ENCODE data around the gene BEST4.
"Not testable (repeated sequence)": the region's sequence is repeated elsewhere in the genome, so short reads cannot be mapped to it uniquely, and the experiment has no call there.

Gene BEST4

DNA sequence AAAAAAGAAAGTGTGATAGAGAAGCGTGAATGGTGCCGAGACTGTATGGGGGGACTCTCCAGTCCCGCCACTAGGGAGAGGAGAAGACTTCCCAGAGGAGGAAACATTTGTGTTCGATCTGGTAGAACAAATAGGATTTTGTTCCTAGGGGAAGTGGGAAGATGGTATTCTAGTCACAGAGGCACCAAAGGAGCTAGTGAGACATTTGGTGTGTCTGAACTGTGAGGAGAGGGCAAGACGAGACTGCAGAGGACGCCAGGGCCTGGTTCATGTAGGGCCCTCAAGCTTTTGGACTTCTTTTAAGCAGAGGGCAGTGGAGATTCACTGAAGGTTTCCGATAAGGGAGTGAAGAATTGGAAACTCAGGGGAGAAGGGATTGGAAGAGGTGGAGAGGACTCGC is 23.3 kb upstream of the BEST4 start:
- no peak overlapping the region for H3K4me3 ChIP-seq (ENCODE audit: low read depth, low read length)
- TF ChIP-seq POLR2A (IDR thresholded peaks at IDR 0.05; ENCODE audit: extremely low read depth, insufficient read length) (no peak), MYC (IDR thresholded peaks at IDR 0.05; ENCODE audit: low read depth, low read length) (no peak)
- TF ChIP-seq, protein P1, sequence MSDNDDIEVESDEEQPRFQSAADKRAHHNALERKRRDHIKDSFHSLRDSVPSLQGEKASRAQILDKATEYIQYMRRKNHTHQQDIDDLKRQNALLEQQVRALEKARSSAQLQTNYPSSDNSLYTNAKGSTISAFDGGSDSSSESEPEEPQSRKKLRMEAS (IDR thresholded peaks at IDR 0.05; ENCODE audit: low read depth, low read length): no peak
- TF ChIP-seq, protein P2, sequence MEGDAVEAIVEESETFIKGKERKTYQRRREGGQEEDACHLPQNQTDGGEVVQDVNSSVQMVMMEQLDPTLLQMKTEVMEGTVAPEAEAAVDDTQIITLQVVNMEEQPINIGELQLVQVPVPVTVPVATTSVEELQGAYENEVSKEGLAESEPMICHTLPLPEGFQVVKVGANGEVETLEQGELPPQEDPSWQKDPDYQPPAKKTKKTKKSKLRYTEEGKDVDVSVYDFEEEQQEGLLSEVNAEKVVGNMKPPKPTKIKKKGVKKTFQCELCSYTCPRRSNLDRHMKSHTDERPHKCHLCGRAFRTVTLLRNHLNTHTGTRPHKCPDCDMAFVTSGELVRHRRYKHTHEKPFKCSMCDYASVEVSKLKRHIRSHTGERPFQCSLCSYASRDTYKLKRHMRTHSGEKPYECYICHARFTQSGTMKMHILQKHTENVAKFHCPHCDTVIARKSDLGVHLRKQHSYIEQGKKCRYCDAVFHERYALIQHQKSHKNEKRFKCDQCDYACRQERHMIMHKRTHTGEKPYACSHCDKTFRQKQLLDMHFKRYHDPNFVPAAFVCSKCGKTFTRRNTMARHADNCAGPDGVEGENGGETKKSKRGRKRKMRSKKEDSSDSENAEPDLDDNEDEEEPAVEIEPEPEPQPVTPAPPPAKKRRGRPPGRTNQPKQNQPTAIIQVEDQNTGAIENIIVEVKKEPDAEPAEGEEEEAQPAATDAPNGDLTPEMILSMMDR (IDR thresholded peaks at IDR 0.05; ENCODE audit: low read depth, low read length): no peak

DNA sequence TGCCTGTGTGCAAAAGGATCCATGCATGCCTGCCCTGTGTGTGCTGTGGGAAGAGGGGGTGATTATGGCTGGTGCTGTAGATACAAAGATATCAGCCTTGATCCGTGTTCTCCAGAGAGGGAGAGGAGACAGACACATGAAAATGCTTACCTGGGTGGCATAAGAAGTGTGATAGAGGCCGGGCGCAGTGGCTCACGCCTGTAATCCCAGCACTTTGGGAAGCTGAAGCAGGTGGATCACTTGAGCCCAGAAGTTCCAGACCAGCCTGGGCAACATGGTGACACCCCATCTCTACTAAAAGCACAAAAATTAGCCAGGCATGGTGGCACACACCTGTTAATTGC is 22.8 kb upstream of the BEST4 start:
- DNase-seq (ENCODE audit: low read depth); H3K4me3 ChIP-seq (ENCODE audit: low read depth, low read length): not testable (repeated sequence)

More for the DNA sequence above, 23.3 kb upstream of the BEST4 start:
- no peak for DNase-seq (ENCODE audit: low read depth)

DNA sequence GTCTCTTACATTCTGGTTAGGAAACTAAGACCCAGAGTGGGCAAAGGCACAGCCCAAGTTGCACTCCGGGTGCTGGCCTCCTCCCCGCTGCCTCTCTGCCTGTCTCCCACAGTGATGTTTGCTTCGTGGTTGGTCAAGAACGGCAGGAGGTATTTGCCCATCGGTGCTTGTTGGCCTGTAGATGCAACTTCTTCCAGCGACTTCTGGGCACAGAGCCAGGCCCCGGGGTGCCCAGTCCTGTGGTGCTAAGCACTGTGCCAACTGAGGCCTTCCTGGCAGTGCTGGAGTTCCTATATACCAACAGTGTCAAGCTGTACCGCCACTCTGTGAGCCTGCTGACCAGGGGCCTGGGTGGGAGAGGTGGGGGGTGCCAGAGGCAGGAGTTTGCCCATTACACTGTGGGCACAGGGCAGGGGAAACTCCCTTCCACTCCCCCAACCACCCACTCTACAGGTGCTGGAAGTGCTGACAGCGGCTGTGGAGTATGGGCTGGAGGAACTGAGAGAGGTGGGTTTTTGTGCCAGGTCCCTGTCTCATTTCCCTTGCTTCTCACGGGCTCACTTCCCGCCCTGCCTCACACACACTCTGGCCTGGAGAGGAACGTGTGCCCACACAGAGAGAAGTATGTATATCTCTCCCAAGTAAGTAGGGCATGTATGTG is 22.3 kb upstream of the BEST4 start:
- no peak overlapping the region for H3K4me3 ChIP-seq (ENCODE audit: low read depth, low read length)
- TF ChIP-seq POLR2A (IDR thresholded peaks at IDR 0.05; ENCODE audit: extremely low read depth, insufficient read length) (no peak), MYC (IDR thresholded peaks at IDR 0.05; ENCODE audit: low read depth, low read length) (no peak)
- TF ChIP-seq, protein P1 (IDR thresholded peaks at IDR 0.05; ENCODE audit: low read depth, low read length): no peak
- TF ChIP-seq, protein P2 (IDR thresholded peaks at IDR 0.05; ENCODE audit: low read depth, low read length): no peak
- no peak for DNase-seq (ENCODE audit: low read depth)

DNA sequence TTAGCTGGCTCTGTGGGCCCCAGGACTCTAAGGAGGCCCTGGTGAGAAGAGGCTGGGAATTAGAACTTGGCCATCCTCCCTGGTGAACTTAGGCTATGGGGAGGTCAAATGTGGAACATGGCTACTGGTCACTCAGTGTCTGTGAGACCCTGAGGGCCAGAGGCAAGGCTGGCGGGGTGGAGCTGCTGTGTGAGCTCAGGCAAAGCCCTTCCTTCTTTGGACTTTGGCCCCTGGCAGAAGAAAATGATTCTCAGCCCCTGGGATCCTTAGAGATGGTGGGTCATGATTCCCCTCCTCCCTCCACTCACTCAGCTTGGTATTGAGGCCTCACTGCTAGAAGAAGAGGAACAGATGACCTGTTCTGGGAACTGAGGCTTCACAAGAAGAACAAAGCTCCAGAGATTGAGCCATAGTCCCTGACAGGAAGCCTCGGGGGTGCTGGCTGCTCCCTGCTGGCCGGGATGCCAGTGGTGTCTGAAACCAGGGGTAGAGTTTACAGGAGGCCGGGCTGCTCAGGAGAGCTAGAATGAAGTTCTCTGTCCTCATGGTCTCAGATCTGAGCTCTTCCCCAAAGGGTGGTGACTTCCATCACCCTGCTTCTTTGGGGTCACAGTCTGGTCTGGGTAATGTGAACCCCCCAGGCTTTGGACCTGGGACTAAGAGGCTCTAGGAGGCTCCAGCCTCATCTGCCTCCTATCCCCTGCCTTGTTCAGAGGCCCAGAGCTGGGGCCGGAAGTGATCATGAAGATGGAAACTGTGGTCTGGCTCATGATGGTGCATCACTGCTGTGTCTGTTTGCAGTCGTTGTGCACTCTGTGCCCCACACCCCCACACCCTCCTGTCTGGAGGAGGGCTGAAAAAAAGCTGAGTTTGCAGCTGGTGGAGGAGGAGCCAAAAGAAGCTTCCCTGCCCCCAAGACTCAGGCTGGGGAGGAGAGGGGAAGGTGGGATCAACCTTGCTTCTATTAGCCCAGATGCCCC is 21.3 kb upstream of the BEST4 start:
- peak; percentile 82 for DNase-seq (ENCODE audit: low read depth)
- H3K4me3 ChIP-seq (ENCODE audit: low read depth, low read length): no peak overlapping the region
- TF ChIP-seq MYC (IDR thresholded peaks at IDR 0.05; ENCODE audit: low read depth, low read length) (no peak), POLR2A (IDR thresholded peaks at IDR 0.05; ENCODE audit: extremely low read depth, insufficient read length) (no peak)
- TF ChIP-seq, protein P1 (IDR thresholded peaks at IDR 0.05; ENCODE audit: low read depth, low read length): no peak

DNA sequence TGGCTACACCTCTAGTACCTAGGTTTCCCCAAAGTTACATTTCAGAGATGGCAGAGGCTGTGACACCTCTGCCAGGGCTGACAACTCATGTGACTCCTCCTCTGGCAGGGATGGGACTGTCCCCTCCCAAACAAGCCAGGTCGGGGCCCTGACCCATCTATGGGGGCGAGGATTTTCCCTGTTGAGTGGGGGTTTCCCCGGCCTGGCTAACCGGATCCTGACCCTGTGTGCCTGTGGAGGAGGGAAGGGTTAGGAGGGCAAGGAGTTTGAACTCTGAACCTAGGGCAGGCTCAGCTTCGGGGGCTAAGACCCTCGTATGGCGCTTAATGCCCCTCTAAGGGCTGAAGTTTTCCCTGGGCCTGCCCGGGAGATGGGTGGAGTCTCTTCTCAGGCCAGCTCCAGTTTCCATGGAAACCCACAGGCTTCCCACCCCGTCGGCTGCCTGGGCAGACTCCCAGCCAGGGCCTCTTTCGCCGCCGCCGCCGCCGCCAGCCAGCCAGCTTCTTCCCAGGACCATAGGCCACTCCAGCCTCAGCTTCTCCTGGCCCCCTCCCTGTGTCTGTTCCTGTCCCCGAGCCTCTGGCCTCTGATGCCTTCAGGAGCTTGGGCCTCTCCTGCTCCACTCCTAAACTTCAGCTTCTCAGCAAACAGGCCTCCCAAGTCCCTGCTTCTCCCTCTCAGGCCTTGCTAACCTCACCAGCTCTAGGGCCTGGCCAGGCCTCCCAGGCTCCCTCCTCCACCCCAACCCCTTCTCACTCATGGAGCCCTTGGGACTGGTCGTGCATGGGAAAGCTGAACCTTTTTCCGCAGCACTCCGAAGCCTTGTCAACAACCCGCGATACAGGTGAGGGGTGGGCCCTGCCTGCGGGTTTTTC is 20.3 kb upstream of the BEST4 start, which contains the start of gene BTBD19:
TSS of gene BTBD19 (plus strand) at position 461 of the 875 bp plus-strand sequence. CDS start at position 759, 298 bp downstream.
- no peak for TF ChIP-seq MYC (IDR thresholded peaks at IDR 0.05; ENCODE audit: low read depth, low read length)
- TF ChIP-seq, protein P1 (IDR thresholded peaks at IDR 0.05; ENCODE audit: low read depth, low read length): no peak
- H3K4me3 ChIP-seq (ENCODE audit: low read depth, low read length): peak within 1 kb of the TSS; percentile 33
- no peak for DNase-seq (ENCODE audit: low read depth)

DNA sequence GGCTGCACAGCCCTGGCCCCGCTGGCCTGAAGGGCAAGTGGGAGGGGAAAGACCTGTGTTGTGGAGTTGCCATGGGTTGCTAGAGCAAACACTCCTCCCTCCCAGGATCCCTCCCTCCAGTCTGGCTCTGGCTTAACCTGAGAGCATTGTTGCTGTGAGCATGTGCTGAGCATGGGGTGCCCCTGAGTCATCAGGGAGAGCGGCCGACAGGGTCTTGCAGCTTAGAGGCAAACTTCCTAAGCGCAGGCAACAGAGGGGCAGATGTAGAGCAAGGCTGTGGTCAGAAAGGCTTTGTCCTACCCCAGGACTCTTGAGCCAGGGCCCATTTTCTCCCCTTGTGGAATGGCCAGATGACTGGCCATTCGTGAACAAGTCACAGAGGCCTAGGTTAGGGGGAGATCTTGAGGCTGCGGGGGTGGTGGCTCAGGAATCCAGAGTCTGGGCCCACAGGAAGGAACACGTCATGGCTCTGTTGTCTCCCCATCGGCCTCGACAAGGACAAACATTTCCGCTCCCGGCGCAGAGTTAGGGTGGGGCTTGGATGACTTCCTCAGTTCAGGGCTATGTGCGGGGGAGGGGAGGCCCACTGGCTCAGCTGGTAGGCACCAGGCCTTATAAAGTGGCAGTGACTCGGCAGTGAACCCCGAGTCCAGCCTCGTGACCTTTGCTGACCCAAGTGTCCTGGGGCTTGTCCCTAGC is 19.5 kb upstream of the BEST4 start:
- TF ChIP-seq MYC (IDR thresholded peaks at IDR 0.05; ENCODE audit: low read depth, low read length) (peak; percentile 78), POLR2A (IDR thresholded peaks at IDR 0.05; ENCODE audit: extremely low read depth, insufficient read length) (peak; percentile 36)
- TF ChIP-seq, protein P1 (IDR thresholded peaks at IDR 0.05; ENCODE audit: low read depth, low read length): peak; percentile 94
- TF ChIP-seq, protein P2 (IDR thresholded peaks at IDR 0.05; ENCODE audit: low read depth, low read length): no peak
- H3K4me3 ChIP-seq (ENCODE audit: low read depth, low read length): peak overlapping the region; percentile 33
- DNase-seq (ENCODE audit: low read depth): peak; percentile 97
